CD4-positive, alpha-beta T cell treated with Interleukin-1 beta for 1 hour (primary cell): Measurements from ENCODE around the gene ADAMTS12.

Experiments used
- DNase-seq, 2 donors: peaks; one replicate each; pipeline ENCODE4 v3.0.0-alpha.2; 2020 to 2022

ADAMTS12 gene

DNA sequence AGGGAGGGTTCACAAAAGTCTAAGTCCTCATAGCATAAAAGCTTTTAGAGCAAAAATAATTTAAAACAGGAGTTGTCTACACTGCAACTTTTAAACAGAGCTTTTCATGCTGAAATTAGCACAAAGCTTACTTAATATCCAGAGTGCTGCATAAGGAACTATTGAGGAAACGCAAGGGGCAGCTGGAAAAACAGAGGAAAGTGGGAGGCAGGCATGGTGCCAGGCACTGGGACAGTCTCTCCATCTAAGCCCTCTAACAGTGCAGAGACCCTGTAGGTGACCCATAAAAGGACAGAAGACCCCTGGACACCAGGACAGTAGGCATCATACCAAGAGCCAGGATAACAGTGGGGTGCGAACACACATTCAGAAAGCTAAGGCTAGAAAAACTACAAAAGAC, 49.3 kb downstream of the ADAMTS12 start:
- no peak for DNase-seq

DNA sequence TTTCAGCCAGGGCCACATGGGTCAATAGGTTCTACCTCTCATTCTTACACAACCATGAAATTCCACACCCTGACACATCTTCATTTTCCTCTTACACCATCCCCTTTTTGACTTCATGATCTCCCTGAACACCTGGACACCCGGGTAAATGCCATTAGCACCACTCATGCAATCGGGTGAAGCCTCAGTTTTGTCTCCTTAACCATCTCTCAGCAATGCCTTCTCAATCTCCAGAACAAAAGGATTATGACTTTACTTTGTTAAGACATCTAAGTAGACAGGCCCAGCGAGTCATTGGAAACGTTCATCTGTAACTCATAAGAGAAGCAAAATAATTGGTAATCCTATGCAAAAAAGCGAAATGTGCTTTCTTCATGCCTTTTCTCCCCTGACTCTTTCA, 49.9 kb downstream of the ADAMTS12 start:
- DNase-seq: no peak

DNA sequence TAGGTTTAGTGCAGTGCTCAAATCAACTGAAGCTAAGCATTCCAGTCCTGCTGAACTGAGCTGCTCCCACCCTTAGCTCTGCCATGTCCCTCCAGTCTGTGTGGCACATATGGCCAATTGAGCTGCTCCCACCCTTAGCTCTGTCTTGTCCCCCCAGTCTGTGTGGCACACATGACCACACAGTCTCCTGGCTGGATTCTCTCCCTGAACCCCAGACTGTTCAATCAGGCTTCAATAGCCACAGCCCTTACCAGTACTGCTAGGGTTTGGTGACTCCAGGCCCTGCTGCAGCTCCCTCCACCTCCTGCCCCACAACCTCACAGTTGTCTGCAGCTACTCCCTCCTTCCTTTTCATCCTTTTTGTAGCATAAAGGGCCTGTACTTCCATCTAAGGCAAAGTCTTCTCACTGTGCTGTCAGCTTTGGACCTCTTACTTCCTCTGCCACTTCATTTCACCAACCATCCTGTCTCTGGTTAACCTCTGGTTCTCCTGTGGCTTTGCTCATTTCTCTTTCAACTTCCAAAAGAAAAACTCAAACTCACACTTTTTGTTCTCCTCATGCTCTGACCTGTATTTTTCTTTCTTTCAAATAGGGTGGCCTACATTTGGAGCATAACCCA, 50.8 kb downstream of the ADAMTS12 start:
- DNase-seq: no peak

DNA sequence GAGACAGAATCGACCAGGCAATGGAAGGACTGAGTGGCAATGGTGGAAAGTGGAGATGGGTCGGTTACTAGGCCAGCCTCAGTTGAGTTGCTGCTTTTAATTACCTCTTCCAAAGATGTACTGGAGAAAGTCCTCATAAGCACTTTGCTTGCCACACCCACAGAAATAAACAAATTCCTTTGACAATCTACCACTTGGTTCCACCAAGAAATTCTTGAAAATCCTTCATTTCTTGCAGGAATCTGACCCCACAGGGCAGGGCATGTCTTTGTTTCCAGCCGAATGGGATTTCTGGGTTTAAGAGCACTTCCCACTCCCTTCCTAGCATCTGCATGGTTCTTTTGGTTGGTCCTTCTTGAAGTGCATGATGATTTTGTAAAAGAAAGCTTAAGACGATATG, 54.5 kb downstream of the ADAMTS12 start:
- DNase-seq: no peak

DNA sequence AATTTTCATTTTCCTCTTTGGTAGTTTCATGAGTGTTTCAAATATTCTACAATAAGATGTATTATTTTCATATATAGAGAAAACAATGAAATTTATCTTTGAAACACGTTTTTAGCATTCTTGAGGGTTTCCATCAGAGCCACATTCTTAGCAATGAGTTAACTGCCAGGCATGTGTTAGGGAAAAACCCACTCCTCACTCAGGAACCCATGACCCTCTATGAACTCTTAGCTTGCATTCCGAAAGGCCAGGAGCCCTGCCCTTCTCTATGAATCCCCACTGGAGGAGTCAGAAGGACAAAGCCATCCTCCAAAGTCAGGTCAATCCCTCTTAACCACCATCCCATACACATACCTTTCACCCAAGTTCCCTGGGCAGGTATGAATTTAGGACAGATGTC, 57.5 kb downstream of the ADAMTS12 start:
- no peak for DNase-seq

DNA sequence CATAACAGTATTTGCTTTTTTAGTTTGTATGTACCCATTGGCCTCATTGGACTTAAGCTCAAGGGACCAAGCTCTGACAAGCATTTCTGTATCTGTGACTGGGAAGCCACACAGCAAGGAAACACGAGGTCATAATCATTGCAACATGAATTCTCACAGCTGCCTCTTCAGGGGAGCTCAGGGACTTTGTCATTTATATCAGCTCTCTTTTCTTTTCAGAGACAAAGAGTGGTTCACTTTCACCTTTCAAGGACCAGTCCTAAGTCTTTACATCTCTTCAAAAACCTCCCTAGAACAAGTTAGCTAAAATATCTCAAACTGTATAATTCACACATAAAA, 58.6 kb downstream of the ADAMTS12 start:
- DNase-seq: no peak

DNA sequence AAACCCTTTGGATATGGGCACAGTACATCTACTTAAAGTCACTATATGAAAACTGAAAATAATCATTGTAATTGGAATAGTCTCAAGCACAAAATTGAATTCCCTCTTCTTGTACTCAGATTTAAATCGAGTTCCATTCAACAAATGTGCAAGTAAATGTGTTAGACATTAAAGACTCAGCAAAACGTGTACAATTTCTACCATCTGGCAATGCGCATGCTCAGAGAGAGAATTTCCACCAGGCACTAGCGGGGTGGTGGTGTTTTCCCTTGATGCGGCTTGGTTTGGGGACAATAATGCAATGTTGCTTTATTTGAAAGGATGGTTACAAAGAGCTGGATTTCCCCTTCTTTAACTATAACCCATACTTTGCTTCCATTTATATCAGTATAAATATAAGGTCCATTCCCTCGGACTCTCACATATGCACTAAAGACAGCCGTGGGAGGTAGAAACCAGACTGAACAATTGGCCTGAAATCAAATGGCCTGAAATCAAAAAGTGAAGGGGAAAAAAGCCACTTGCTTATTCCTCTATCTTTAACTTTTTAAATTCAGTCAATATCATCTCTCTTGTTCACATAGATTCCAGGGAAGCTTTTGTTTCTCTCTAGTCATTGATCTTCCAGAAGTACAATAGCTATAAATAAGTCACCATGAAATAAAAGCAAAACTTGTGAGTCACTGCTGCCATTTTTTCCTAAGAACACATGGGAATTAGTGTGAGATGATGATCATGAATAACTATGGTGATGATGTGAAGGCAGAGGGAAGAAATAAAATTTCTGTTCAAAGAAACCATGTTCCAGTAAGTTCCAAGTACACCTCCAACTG, 59.2 kb downstream of the ADAMTS12 start:
- DNase-seq: no peak

DNA sequence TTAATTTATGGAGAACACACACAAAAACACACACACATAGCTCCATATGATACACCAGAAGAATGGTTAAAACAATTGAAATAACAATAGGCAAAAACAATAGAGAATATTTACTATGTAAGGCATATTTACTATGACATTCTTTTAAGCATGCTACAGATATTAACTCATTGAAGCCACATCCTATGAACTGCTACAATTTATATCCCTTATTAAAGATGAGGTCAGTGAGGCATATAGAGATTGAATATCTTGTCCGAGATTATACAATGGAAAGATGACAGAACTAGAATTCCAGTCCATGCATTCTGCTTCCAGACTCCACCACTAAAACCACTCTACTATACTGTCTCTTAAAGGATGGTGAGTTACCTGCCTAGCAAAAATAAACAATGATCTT, 60.7 kb downstream of the ADAMTS12 start:
- no peak for DNase-seq

DNA sequence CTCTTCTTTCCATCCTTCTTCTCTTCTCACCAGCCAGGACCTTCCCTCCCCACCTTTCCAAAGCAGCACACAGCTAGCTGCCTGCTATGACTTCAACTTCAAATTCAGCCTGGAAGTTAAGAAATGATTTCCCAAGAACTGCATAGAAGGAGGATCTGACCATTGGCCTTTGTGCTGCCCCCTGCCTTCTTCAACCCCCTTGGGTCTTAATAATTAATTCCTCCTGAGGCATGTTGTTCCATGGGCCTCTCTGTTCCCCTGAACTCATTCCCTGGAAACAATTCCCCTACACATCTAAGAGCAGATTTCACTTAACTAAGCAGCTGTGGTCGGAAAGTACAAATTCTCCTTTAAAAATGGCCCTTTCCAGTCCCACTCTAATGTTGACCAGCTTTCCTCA, 62.4 kb downstream of the ADAMTS12 start:
- DNase-seq: no peak

DNA sequence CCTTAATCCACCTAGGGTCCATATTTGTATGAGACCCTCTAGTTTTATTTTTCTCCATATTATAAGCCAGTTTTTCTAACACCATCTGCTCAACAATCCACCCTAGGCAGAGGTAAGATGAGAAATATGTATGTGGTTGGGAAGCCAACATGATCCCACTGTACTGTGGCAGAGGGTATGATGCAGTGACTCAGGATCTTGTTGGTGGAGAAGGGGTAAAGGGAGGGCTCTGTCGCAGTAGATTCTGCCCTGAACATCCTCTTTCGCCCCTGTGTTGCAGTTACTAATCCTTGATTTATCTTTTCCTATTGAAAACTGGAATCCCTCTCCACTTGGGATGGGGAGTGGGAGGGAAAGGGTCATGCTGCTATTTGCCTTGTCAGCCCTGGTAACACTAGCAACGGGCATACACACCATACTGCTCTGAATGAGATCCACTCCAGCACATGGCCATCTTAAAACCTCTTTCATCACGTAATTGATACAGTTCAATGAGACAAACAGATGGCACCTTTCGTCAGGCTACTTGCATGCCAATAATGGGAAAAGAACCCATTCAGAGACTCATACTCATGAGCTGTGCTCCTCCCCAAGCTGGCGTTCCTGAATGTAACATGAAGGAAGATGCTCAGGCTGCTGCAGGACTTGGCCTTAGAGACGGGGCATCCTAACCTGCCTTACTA, 63.0 kb downstream of the ADAMTS12 start:
- no peak for DNase-seq

DNA sequence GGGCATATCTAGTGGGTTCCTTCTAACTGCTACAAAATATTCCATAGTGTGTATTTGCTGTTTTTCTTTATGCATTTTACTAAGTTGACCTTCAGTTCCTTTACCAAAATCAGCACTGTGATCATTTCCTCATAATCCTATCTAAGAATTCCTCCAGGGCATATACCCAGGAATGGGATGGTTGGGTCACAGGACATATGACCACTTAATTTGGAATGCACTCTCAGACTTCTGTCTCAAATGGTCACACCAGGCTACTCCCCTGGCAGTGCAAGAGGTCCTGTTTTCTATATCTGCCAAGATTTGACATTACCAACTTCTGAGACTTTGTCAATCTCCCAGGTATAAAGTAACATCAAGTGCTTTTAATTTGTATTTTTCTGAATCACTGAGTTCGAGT, 63.9 kb downstream of the ADAMTS12 start:
- no peak for DNase-seq

DNA sequence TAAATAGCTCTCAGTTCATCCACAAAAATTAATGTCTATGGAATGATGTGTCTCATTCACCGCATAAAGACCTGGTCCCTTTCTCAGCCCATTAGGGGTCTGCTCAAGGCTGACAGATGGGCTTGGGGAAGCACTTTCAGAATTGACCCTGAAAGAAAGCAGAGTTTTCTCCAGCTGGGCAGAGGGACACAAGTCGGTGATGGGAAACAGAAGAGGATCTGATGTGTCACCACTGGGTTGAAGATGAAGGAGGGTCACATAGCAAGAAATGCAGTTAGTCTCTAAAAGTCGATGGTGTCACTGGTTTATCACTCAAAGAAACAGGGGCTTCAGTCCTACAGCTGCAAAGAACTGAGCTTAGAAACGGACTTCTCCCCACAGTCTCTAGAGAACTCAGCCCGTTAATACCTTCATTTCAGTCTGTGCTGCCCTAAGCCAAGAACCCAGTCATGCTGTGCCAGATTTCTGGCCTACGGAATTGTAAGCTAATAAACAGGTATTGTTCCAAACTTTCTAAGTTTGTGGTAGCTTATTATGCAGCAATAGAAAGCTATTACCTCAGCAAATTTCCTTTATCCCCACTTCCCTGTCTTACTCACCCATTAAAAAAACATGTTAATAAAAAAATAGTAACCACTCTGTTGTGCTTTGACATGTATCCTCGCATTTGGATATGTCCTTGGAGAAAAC, 64.6 kb downstream of the ADAMTS12 start:
- DNase-seq: no peak

DNA sequence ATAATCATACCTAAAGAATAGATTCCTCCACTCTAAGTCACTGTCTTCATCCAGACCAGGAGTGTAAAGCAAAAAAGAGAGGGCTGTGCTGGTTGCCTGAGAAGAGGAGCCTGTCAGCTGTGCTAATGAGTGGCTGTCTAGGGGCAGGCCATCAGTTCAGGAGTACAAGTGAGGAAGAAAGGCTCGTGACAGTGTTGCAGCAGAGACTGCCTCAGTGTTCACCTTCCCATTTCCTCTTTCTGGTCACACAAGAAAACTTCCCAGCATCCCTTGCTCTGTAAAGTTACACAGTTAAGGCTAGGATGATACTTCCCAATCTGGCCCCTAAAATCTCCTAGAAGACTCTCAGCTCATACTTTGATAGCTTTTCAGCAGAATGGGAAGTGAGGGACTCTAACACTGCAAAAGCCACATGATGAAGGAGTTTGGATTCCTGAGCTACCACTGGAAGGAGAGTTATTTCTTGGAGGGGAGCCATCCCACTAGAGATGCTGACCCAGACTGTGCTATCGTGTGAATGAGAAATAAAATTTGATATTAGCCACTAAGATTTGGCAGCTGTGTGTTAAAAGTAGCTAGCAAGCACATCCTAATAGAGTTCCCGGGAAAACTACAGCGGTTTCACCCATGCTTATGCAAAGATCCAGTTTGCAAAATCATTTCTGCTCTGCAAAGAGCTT, 67.1 kb downstream of the ADAMTS12 start:
- no peak for DNase-seq

DNA sequence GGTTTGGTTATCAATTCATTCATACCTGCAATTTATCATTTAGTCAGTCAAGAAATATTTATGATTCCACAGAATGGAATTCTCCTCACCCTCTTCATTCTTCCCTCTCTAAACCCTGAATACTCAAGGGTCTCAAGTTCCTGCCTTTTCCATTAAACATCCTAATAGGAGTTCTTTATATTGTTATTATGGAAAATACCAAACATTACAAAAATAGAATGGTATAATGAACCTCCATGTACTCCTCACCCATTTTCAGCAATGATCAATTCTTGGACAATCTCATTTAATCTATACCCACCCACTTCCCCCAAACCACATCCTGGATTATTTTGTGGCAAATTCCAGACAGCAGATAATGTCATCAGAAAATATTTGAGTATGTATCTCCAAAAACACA, 74.5 kb downstream of the ADAMTS12 start:
- DNase-seq: no peak

DNA sequence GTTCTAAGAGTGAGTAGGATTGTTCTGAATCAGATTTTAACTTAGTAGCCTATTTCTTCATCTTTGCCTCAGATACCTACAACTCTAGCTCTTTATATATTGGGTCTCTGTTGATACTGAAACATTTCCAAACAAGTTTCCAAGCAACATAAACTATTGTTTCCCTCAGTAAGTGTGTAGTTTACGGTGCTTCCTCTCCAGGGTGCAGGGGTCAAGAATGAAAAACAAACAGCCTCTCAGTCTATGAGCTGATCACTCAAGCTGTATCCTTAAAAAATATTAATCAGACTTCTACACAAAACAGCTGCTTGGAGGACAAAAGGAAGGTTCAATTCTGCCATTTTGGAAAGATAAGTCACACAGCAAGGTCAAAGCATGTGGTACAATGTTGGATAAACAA, 75.0 kb downstream of the ADAMTS12 start:
- DNase-seq: no peak

DNA sequence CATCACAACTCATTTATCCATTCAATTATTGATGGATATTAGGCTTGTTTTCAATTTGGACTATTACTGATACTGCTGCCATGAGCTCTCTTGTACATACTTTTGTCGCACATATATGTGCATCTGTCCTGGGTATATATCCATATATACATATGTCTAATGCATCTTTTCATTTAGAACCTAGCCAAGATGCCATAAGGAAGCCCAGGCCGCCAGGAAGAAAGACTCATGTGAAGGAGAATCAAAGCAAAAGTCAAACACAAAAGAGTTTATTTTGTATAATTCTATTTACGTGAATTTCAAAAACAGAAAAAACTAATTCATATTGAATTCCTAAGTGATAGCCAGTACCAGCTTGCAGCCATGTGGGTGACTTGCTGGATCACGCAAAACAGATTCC, 79.0 kb downstream of the ADAMTS12 start:
- no peak for DNase-seq

DNA sequence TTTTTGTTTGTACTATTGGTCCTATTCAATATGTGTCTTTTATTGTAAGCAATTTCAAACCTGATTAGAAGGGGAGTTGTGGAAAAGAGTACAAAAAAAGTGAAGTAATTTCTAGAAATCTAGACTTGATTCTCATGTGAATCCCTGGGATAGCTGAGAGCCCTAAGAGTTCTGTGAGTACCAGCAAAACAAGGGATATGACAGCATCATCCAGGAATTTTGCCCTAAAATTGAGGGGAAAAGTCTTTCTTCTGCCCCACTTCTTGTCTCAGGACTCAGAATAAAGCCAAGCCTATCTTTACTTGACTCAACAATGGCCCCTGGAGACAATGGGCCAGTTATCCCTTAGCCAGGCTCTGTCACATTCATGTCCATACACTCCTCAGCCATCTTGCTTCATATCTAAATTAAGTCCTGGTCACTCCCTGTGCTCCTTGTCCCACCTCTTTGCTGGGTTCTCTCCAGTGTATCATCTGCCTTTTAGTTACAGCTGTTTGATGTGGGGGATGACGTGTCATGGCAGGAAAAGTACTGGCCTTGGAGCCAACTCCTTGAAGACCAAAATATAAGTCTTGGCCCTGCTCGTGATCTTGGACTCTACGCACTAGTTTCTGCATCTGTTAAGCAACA, 81.2 kb downstream of the ADAMTS12 start:
- DNase-seq: no peak

DNA sequence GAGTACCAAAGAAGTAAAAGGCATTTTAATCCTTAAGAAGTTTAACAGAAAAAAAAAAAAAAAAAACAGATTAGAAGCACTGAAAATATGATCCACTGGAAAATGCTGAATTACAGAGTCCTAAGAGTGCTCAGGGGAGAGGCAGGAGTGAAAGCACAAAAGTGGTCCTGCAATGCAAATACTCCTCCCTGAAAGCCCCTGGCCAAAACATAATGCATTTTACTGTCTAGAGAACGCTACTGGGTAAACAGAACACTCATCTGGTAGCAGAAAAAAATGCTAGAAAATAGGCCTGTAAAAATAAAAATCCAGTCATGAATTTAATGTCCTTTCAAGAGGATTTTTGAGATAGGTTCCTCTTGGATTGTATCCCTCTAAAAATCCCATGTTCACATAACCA, 81.9 kb downstream of the ADAMTS12 start:
- no peak for DNase-seq

DNA sequence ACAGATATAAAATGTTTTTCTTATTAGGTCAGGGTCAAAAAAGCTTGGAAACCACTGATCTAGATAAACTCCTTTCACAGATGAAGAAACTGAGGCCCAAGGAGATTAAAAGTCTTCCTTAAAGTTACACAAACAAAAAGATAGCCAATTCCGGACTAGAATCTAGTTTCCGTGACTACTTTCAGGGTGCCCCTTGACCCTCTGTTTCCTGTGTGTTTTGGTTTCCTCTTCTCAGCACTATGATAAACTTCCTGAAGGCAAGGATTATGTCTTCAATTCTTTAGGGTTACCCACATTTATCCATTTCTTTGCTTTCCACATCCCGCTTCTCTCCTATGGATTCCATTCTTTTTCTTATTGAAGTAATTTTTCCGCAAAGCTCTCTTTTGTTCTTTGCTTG, 83.1 kb downstream of the ADAMTS12 start:
- no peak for DNase-seq

DNA sequence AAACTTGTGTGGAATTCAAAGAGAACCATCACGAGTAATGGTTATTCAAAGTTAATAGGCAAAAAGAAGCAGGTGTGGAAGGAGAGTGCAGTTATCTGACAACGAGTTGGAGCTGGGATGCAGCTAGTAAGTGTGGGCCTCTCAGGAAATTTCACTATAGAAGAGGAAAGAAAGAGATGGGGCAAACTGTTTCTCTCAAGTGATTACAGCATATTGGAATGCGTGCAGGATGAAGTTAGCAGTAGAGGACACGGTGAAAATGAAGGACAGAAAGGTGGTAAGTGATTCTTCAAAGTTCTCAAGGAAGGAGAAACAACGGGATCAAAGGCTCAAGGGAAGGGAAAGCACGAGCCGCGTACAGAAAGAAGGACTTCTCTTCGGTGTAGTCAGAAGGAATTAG, 84.0 kb downstream of the ADAMTS12 start:
- DNase-seq: no peak

DNA sequence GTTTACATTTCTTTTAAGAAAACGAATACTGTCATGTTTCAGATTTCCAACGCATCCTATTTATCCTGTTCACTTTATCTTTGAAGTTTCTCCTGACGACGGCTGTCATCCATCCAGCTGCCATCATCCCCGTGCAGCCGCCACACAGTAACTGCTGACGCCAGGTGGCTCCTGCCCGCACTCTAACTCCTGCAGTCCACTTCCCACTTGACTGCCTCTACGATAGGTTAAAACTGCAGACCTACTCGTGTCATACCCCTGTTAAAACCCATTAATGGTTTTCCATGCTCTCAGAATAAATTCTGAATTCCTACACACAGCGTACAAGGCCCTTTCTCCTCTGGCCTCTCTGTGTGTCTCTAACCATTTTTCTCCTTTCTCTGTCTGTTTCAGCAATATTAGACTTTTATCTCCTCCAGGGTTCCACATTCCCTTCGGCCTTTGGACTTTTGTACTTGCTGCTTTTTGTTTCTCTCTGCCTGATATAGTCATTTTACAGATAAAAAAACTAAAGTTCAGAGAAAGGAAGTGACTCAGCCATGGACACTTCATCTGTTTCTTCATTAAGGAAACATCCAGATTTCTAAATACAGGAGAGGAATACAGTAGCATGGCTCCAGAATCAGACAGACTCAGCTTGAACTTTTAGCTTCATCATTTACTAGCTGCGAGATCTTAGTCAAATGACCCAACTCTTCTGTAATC, 84.9 kb downstream of the ADAMTS12 start:
- DNase-seq: no peak

DNA sequence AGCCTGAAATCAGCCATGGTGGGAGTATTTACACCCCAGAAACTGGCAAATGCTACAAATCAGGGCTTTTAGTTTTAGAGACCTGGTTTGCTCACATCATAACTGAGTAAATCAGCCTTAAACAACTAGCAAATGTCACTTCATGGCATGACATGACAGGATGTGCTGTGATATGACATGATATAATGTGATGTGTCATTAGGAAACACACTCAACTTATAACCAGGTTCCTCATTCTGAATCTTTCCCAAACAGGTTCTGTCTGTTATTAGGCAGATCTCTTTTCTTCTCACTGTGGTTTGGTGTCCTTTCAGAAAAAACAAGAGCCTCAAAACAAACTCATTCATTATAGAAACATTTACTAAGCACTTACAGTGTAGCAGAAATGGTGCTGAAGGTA, 90.5 kb downstream of the ADAMTS12 start:
- DNase-seq: no peak
